Measurements from ENCODE around the gene SRRD. TPM values are rescaled to one million over a fixed set of nuclear protein-coding genes. Genes with fewer than 3 reads are reported as not detected.

SRRD gene
- total and polyA plus RNA-seq, 2 of the 8 experiments (the other 6 are each of a cell fraction or from before 2014, with no cell fraction given), result 17.1 to 25.3 TPM

GRCh38 chr22:26474682-26475081 is 9.0 kb upstream of the SRRD start:
- Histone ChIP-seq H3K27ac (ENCODE audit: low read depth, low read length) (no peak overlapping the region), H2BK5ac (ENCODE audit: low read depth, low read length) (no peak overlapping the region), H3K14ac (ENCODE audit: insufficient read length) (no peak overlapping the region), H3K4me1 (replicated peaks in 1 of 4; ENCODE audit: control insufficient read depth in 3 of 4, insufficient read depth in 4 of 4, low read length in 3 of 4) (no peaks in the 10 kb centered on the region), H3K9me3 (ENCODE audit: insufficient read depth in 2 of 2, low read depth in 1 of 2, low read length in 1 of 2) (no peaks in the 10 kb centered on the region), H4K5ac (ENCODE audit: insufficient read length, low read depth, low read length) (no peak overlapping the region), H3K4ac (replicated peaks; ENCODE audit: insufficient read length, low read depth, low read length) (no peak overlapping the region), H3K4me3 (ENCODE audit: extremely low read depth in 1 of 4, insufficient read depth in 2 of 4, low read depth in 3 of 4, low read length in 4 of 4) (no peak overlapping the region), H2BK120ac (replicated peaks; ENCODE audit: low read depth, low read length) (no peak overlapping the region), H4K91ac (replicated peaks; ENCODE audit: insufficient read length, low read length) (no peak overlapping the region), H3K27me3 (replicated peaks in 1 of 4; ENCODE audit: control insufficient read depth in 3 of 4, extremely low read depth in 1 of 4, insufficient read depth in 3 of 4, low read length in 3 of 4) (no peaks in the 10 kb centered on the region), H3K36me3 (ENCODE audit: control insufficient read depth in 2 of 4, insufficient read depth in 4 of 4, low read length in 3 of 4) (peaks cover 16 to 60% (median 50%) of the 10 kb centered on the region in 4 experiments; a peak in 7 of 8 replicates), H2AK5ac (ENCODE audit: low read depth, low read length) (no peak overlapping the region), H3K79me1 (ENCODE audit: low read depth, low read length) (no peaks in the 10 kb centered on the region), H3K23me2 (ENCODE audit: low read depth, low read length) (no peaks in the 10 kb centered on the region; the same call in 1 of the 2 replicates), H4K8ac (ENCODE audit: extremely low read depth, insufficient read depth, low read length) (no peak overlapping the region), H3K56ac (replicated peaks; ENCODE audit: insufficient read length, low read depth, low read length) (no peak overlapping the region), H3K79me2 (ENCODE audit: control insufficient read depth in 1 of 2, insufficient read depth in 2 of 2, low read length in 2 of 2) (peaks cover 0 to 8% of the 10 kb centered on the region in 2 experiments; a peak in 1 of 4 replicates), H2AFZ (ENCODE audit: low read length) (no peak overlapping the region), H3K23ac (ENCODE audit: insufficient read length) (no peak overlapping the region), H2BK12ac (ENCODE audit: low read depth, low read length) (no peak overlapping the region), H4K20me1 (replicated peaks in 1 of 2; ENCODE audit: control insufficient read depth in 1 of 2, insufficient read depth in 2 of 2, low read length in 2 of 2) (peaks cover 2 to 3% of the 10 kb centered on the region in 2 experiments), H3K9ac (replicated peaks in 1 of 4; ENCODE audit: extremely low read depth in 1 of 4, low read depth in 3 of 4, low read length in 3 of 4) (no peak overlapping the region), H3K4me2 (ENCODE audit: insufficient read depth in 1 of 2, low read depth in 2 of 2, low read length in 2 of 2) (no peak overlapping the region), H2BK20ac (ENCODE audit: low read length) (no peak overlapping the region), H3K18ac (ENCODE audit: extremely low read depth, low read length) (no peak overlapping the region), H2BK15ac (ENCODE audit: low read length) (no peak overlapping the region)
- ChIA-PET CTCF (ENCODE audit: partially characterized antibody) (interaction anchor here (0.8 to 1.3 kb wide), 2 partner anchors 15 to 58 kb away, joined by 3 to 5 read pairs; no protein-coding TSS in a partner anchor), POLR2A (ENCODE audit: partially characterized antibody) (interaction anchor here (0.7 to 1.3 kb wide), 3 partner anchors 9 to 289 kb away, joined by 3 to 10 read pairs (median 4); partner anchors contain the start of genes HPS4 and SRRD)
- no peak for FAIRE-seq
- no peak for DNase-seq (ENCODE audit: low read depth in 1 of 2, low spot score in 2 of 2)
- TF ChIP-seq POU5F1 (IDR thresholded peaks at IDR 0.05; ENCODE audit: low read depth, low read length), result no peak
- TF ChIP-seq KDM5A (IDR thresholded peaks at IDR 0.05; ENCODE audit: low read length), result no peak
- no peak for TF ChIP-seq PHF8 (conservative IDR thresholded peaks at IDR 0.05; ENCODE audit: low read depth, low read length)
- no peak for TF ChIP-seq GTF2F1 (IDR thresholded peaks at IDR 0.05; ENCODE audit: borderline replicate concordance, low read depth, low read length)
- TF ChIP-seq ASH2L (IDR thresholded peaks at IDR 0.05; ENCODE audit: low read length), result no peak
- TF ChIP-seq KDM4A (IDR thresholded peaks at IDR 0.05; ENCODE audit: low read depth, low read length, severe bottlenecking), result no peak
- no peak for TF ChIP-seq RNF2 (IDR thresholded peaks at IDR 0.05; ENCODE audit: borderline replicate concordance, low read depth, low read length, missing control alignments, poor library complexity, severe bottlenecking)
- TF ChIP-seq SP1 (IDR thresholded peaks at IDR 0.05; ENCODE audit: low read depth, low read length), result no peak
- no peak for TF ChIP-seq EP300 (IDR thresholded peaks at IDR 0.05; ENCODE audit: borderline replicate concordance in 1 of 2, low read depth in 2 of 2, low read length in 2 of 2)
